Measurements from ENCODE around the gene OR1N2.
"Not testable (repeated sequence)": the region's sequence is repeated elsewhere in the genome, so short reads cannot be mapped to it uniquely, and the experiment has no call there.

OR1N2 gene

GRCh38 chr9:122551371-122551770 lies 1.5 kb upstream of the OR1N2 start:
- Histone ChIP-seq H3K9ac (ENCODE audit: low read length) (no peak overlapping the region), H3K4me1 (ENCODE audit: control insufficient read depth, insufficient read depth, low read length) (no peaks in the 10 kb centered on the region), H3K4me3 (ENCODE audit: low read length) (no peak overlapping the region), H3K36me3 (ENCODE audit: control insufficient read depth, insufficient read depth, low read length) (no peaks in the 10 kb centered on the region), H3K27me3 (ENCODE audit: control insufficient read depth, insufficient read depth, low read length) (no peaks in the 10 kb centered on the region), H3K27ac (ENCODE audit: low read depth, low read length) (no peak overlapping the region)

GRCh38 chr9:122561446-122561845 lies 8.5 kb downstream of the OR1N2 start:
- no peak overlapping the region for H3K4me3 ChIP-seq (ENCODE audit: low read length)
- no peak overlapping the region for H3K9ac ChIP-seq (ENCODE audit: low read length)
- no peak overlapping the region for H3K27ac ChIP-seq (ENCODE audit: low read depth, low read length)
- no peaks in the 10 kb centered on the region for H3K4me1 ChIP-seq (ENCODE audit: control insufficient read depth, insufficient read depth, low read length)
- no peaks in the 10 kb centered on the region for H3K27me3 ChIP-seq (ENCODE audit: control insufficient read depth, insufficient read depth, low read length)
- H3K36me3 ChIP-seq (ENCODE audit: control insufficient read depth, insufficient read depth, low read length) = no peaks in the 10 kb centered on the region

GRCh38 chr9:122562134-122562760 lies 9.3 kb downstream of the OR1N2 start:
- no peaks in the 10 kb centered on the region for H3K27me3 ChIP-seq (ENCODE audit: control insufficient read depth, insufficient read depth, low read length)
- no peak overlapping the region for H3K4me3 ChIP-seq (ENCODE audit: low read length)
- no peaks in the 10 kb centered on the region for H3K36me3 ChIP-seq (ENCODE audit: control insufficient read depth, insufficient read depth, low read length)
- H3K27ac ChIP-seq (ENCODE audit: low read depth, low read length) = no peak overlapping the region
- no peaks in the 10 kb centered on the region for H3K4me1 ChIP-seq (ENCODE audit: control insufficient read depth, insufficient read depth, low read length)
- H3K9ac ChIP-seq (ENCODE audit: low read length) = no peak overlapping the region

GRCh38 chr9:122567901-122568300 lies 15.0 kb downstream of the OR1N2 start:
- H3K4me1 ChIP-seq (ENCODE audit: control insufficient read depth, insufficient read depth, low read length) = no peaks in the 10 kb centered on the region
- H3K4me3 ChIP-seq (ENCODE audit: low read length) = no peak overlapping the region
- H3K27me3 ChIP-seq (ENCODE audit: control insufficient read depth, insufficient read depth, low read length) = no peaks in the 10 kb centered on the region
- H3K27ac ChIP-seq (ENCODE audit: low read depth, low read length) = no peak overlapping the region
- no peaks in the 10 kb centered on the region for H3K36me3 ChIP-seq (ENCODE audit: control insufficient read depth, insufficient read depth, low read length)
- no peak overlapping the region for H3K9ac ChIP-seq (ENCODE audit: low read length)

GRCh38 chr9:122572456-122572855 lies 19.5 kb downstream of the OR1N2 start:
- no peak overlapping the region for H3K9ac ChIP-seq (ENCODE audit: low read length)
- no peak overlapping the region for H3K27ac ChIP-seq (ENCODE audit: low read depth, low read length)
- H3K36me3 ChIP-seq (ENCODE audit: control insufficient read depth, insufficient read depth, low read length) = no peaks in the 10 kb centered on the region
- H3K4me3 ChIP-seq (ENCODE audit: low read length) = no peak overlapping the region
- no peaks in the 10 kb centered on the region for H3K4me1 ChIP-seq (ENCODE audit: control insufficient read depth, insufficient read depth, low read length)
- no peaks in the 10 kb centered on the region for H3K27me3 ChIP-seq (ENCODE audit: control insufficient read depth, insufficient read depth, low read length)

- Histone ChIP-seq H3K27me3 (ENCODE audit: control insufficient read depth, insufficient read depth, low read length) (no peaks in the 10 kb centered on the region), H3K4me1 (ENCODE audit: control insufficient read depth, insufficient read depth, low read length) (no peaks in the 10 kb centered on the region), H3K9ac (ENCODE audit: low read length) (no peak overlapping the region), H3K27ac (ENCODE audit: low read depth, low read length) (no peak overlapping the region), H3K4me3 (ENCODE audit: low read length) (no peak overlapping the region), H3K36me3 (ENCODE audit: control insufficient read depth, insufficient read depth, low read length) (no peaks in the 10 kb centered on the region)
These were observed 27.0 kb downstream of the OR1N2 start for GRCh38 chr9:122579874-122580273.

GRCh38 chr9:122580360-122580759 lies 27.4 kb downstream of the OR1N2 start:
- H3K9ac ChIP-seq (ENCODE audit: low read length) = no peak overlapping the region
- H3K27ac ChIP-seq (ENCODE audit: low read depth, low read length) = no peak overlapping the region
- no peaks in the 10 kb centered on the region for H3K36me3 ChIP-seq (ENCODE audit: control insufficient read depth, insufficient read depth, low read length)
- H3K4me1 ChIP-seq (ENCODE audit: control insufficient read depth, insufficient read depth, low read length) = no peaks in the 10 kb centered on the region
- H3K27me3 ChIP-seq (ENCODE audit: control insufficient read depth, insufficient read depth, low read length) = no peaks in the 10 kb centered on the region
- H3K4me3 ChIP-seq (ENCODE audit: low read length) = no peak overlapping the region

- H3K4me1 ChIP-seq (ENCODE audit: control insufficient read depth, insufficient read depth, low read length); H3K9ac ChIP-seq (ENCODE audit: low read length); H3K27me3 ChIP-seq (ENCODE audit: control insufficient read depth, insufficient read depth, low read length); H3K36me3 ChIP-seq (ENCODE audit: control insufficient read depth, insufficient read depth, low read length); H3K27ac ChIP-seq (ENCODE audit: low read depth, low read length); H3K4me3 ChIP-seq (ENCODE audit: low read length): not testable (repeated sequence)
These were observed 30.4 kb downstream of the OR1N2 start, which contains the start of gene OR1L8 for GRCh38 chr9:122583284-122583683. OR1L8 (minus strand) TSS chr9:122583384; CDS start chr9:122568477, 14,907 bp downstream.
